GM23248 (cell line): ENCODE measurements around the gene ZMIZ1. TPM values are rescaled to one million over a fixed set of nuclear protein-coding genes. Genes with fewer than 3 reads are reported as not detected.

ENCODE experiments used
- DNase-seq: peaks from one replicate; pipeline ENCODE4 v3.0.0-alpha.2; 2015
- H2AFZ ChIP-seq: fragments of 200-600 bp; sonication (generic); 2 replicates; pipeline ENCODE4 v1.6.1; 2016; ENCODE audit warnings: antibody characterized with exemption
- H3F3A ChIP-seq: fragments of 200-600 bp; sonication (generic); 2 replicates; pipeline ENCODE4 v1.6.1; 2016; ENCODE audit warnings: mild to moderate bottlenecking, antibody characterized with exemption, mixed run types; ENCODE audit not compliant: insufficient read depth
- H3K27ac ChIP-seq: fragments of 200-600 bp; sonication (generic); 2 replicates; pipeline ENCODE4 v1.5.1; 2016; ENCODE audit warnings: mild to moderate bottlenecking
- H3K27me3 ChIP-seq: fragments of 200-600 bp; sonication (generic); replicated peaks from 2 replicates; pipeline ENCODE4 v1.6.1; 2016; ENCODE audit warnings: mild to moderate bottlenecking; ENCODE audit not compliant: insufficient read depth
- H3K36me3 ChIP-seq: fragments of 200-600 bp; sonication (generic); 2 replicates; pipeline ENCODE4 v1.6.1; 2016; ENCODE audit warnings: low read depth, mild to moderate bottlenecking
- H3K4me1 ChIP-seq: fragments of 200-600 bp; sonication (generic); 2 replicates; pipeline ENCODE4 v1.6.1; 2016; ENCODE audit warnings: mild to moderate bottlenecking; ENCODE audit not compliant: insufficient read depth
- H3K4me2 ChIP-seq: fragments of 200-600 bp; sonication (generic); one replicate; pipeline ENCODE4 v1.6.1; 2016; ENCODE audit warnings: mild to moderate bottlenecking; ENCODE audit not compliant: unreplicated experiment
- H3K4me3 ChIP-seq: fragments of 200-600 bp; sonication (generic); 2 replicates; pipeline ENCODE4 v1.5.1; 2016; ENCODE audit warnings: mild to moderate bottlenecking
- H3K79me2 ChIP-seq: fragments of 200-600 bp; sonication (generic); 2 replicates; pipeline ENCODE4 v1.6.1; 2016; ENCODE audit warnings: mild to moderate bottlenecking; ENCODE audit not compliant: insufficient read depth
- H3K9ac ChIP-seq: fragments of 200-600 bp; sonication (generic); 2 replicates; pipeline ENCODE4 v1.6.1; 2016; ENCODE audit warnings: mild to moderate bottlenecking
- H3K9me2 ChIP-seq: fragments of 200-600 bp; sonication (generic); 2 replicates; pipeline ENCODE4 v1.6.1; 2016; ENCODE audit warnings: mixed run types, mild to moderate bottlenecking, moderate library complexity; ENCODE audit not compliant: insufficient read depth
- H3K9me3 ChIP-seq: fragments of 200-600 bp; sonication (generic); one replicate; pipeline ENCODE4 v1.6.1; 2017; ENCODE audit warnings: low read depth
- H4K20me1 ChIP-seq: fragments of 200-600 bp; sonication (generic); 2 replicates; pipeline ENCODE4 v1.6.0; 2016; ENCODE audit not compliant: insufficient read depth
- EZH2 ChIP-seq: fragments of 200-600 bp; sonication (generic); IDR thresholded peaks from 2 replicates; pipeline ENCODE4 v1.6.1; 2018; ENCODE audit warnings: antibody characterized with exemption, mild to moderate bottlenecking; ENCODE audit not compliant: insufficient read depth, poor library complexity, severe bottlenecking
- EZH2phosphoT487 ChIP-seq: fragments of 200-600 bp; sonication (generic); IDR thresholded peaks from 2 replicates; pipeline ENCODE4 v1.6.1; 2018; ENCODE audit warnings: antibody characterized with exemption, moderate library complexity, mild to moderate bottlenecking, low read depth; ENCODE audit not compliant: insufficient read depth
- WGBS, 2 experiments: methylation state at CpG; one replicate each; pipeline ENCODE4 v1.1.6; 2015 to 2017; ENCODE audit warnings: low lambda C conversion rate in 2 of 2, low coverage in 1 of 2; ENCODE audit errors: missing lambda C conversion rate in 2 of 2; 5-methylcytosine and 5-hydroxymethylcytosine counted together
- in situ Hi-C: fragments of 300-500 bp; cut with MboI; formaldehyde crosslinking; loops from 2 replicates; pipeline ENCODE4 v1.15.0; 2020
- polyA plus RNA-seq: library from polyadenylated mRNA; unstranded; fragments of >200 nt; fragmentation: Nextera tagmentation; extraction: Ambion mirVana; gene quantifications from 2 replicates; pipeline ENCODE4 v1.2.1, GENCODE V29; 2016
- total RNA-seq: library from RNA; depleted of rRNA; stranded (reverse); fragments of >200 nt; shearing (Covaris generic); gene quantifications from 2 replicates; pipeline ENCODE4 v1.2.3, GENCODE V29; 2014

Gene ZMIZ1
- total and polyA plus RNA-seq, 2 experiments from 2014 or later, result 21.9 to 28.4 TPM

DNA sequence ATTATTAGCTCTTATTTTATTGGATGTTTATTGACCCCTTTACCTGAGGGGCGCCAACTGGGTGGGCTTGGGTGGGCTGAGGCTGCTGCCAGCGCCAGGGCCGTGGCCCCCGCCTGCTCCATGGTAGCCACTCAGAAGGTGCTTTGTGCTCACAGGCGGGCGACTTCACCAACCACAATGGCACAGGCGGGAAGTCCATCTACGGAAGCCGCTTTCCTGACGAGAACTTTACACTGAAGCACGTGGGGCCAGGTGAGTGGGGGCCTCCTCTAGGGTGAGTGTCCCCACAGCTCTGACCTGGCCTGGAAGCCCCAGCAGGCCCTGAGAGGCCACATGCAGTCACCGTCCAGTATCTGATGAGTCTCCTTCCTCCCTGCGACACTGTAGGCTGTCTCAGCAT, 282.6 kb downstream of the ZMIZ1 start:
- H2AFZ ChIP-seq, result no peak overlapping the region
- no peak overlapping the region for H3K4me3 ChIP-seq
- no peaks in the 10 kb centered on the region for H3K27me3 ChIP-seq
- H3K9ac ChIP-seq, result no peak overlapping the region
- H3K79me2 ChIP-seq, result peaks cover 53% of the 10 kb centered on the region
- TF ChIP-seq EZH2phosphoT487, result no peak
- no peak for TF ChIP-seq EZH2
- no peak for DNase-seq
- H3K36me3 ChIP-seq, result peaks cover 58% of the 10 kb centered on the region
- H3K4me2 ChIP-seq, result no peak overlapping the region
- in situ Hi-C loops, result no loop called here
- no peak overlapping the region for H3K27ac ChIP-seq
- peaks cover 15% of the 10 kb centered on the region for H3K4me1 ChIP-seq
- H3K9me2 ChIP-seq, result no peaks in the 10 kb centered on the region
- no peaks in the 10 kb centered on the region for H4K20me1 ChIP-seq
- 98 to 100% methylated on average over 7 to 13 of the region's 13 CpGs for WGBS, 2 experiments
- H3K9me3 ChIP-seq, result no peaks in the 10 kb centered on the region
- peaks cover 34% of the 10 kb centered on the region for H3F3A ChIP-seq

GRCh38 chr10:79352035-79352877, 283.5 kb downstream of the ZMIZ1 start:
- Histone ChIP-seq H3K9ac (no peak overlapping the region), H3K36me3 (peaks cover 58% of the 10 kb centered on the region)
- in situ Hi-C loops, result no loop called here

DNA sequence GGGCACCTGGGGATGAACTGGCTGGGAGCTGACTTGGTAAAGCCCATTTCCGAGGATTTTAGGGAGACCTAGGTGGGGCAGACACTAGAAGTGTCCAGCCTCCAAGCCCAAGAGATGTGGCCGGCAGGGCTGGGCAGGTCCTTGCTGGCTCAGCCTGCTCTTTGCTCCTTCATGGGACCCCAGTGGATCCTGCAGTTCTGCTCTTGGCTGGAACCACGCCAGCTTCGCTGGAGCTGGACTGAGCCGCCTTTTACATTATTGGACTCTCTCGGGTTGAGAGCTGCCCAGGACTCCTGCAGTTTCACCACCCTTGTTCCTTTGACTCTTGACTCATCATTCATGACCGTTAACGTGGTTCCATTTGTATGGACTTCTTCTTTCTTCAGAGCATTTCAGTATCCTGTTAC, 284.2 kb downstream of the ZMIZ1 start:
- 87 to 95% methylated on average over 8 of the region's 8 CpGs for WGBS, 2 experiments
- no peak for DNase-seq
- in situ Hi-C loops, result no loop called here

More at GRCh38 chr10:79352035-79352877, 283.5 kb downstream of the ZMIZ1 start:
- Histone ChIP-seq H3K4me1 (peaks cover 11% of the 10 kb centered on the region), H3K9me3 (no peaks in the 10 kb centered on the region), H3K4me2 (no peak overlapping the region), H4K20me1 (no peaks in the 10 kb centered on the region), H3K27ac (no peak overlapping the region), H3F3A (peaks cover 34% of the 10 kb centered on the region), H3K79me2 (peaks cover 53% of the 10 kb centered on the region), H3K27me3 (no peaks in the 10 kb centered on the region), H3K9me2 (no peaks in the 10 kb centered on the region), H2AFZ (no peak overlapping the region), H3K4me3 (no peak overlapping the region)
- TF ChIP-seq EZH2 (no peak), EZH2phosphoT487 (no peak)
- WGBS, 2 experiments, result 84 to 87% methylated on average over 11 of the region's 11 CpGs
- no peak for DNase-seq

GRCh38 chr10:79353726-79354125, 285.0 kb downstream of the ZMIZ1 start:
- Histone ChIP-seq H3K4me1 (peaks cover 7% of the 10 kb centered on the region), H3K79me2 (peaks cover 39% of the 10 kb centered on the region), H2AFZ (no peak overlapping the region), H3K36me3 (peaks cover 58% of the 10 kb centered on the region), H3K9me3 (no peaks in the 10 kb centered on the region), H3K9me2 (no peaks in the 10 kb centered on the region), H3K4me3 (no peak overlapping the region), H3F3A (peaks cover 34% of the 10 kb centered on the region), H3K4me2 (no peak overlapping the region), H3K9ac (no peak overlapping the region), H3K27ac (no peak overlapping the region), H4K20me1 (no peaks in the 10 kb centered on the region), H3K27me3 (no peaks in the 10 kb centered on the region)
- WGBS, 2 experiments, result 92 to 95% methylated on average over 11 of the region's 11 CpGs
- no peak for DNase-seq
- TF ChIP-seq EZH2 (no peak), EZH2phosphoT487 (no peak)
- in situ Hi-C loops, result no loop called here

More for the DNA sequence above, 284.2 kb downstream of the ZMIZ1 start:
- Histone ChIP-seq H3K36me3 (peaks cover 58% of the 10 kb centered on the region), H3K79me2 (peaks cover 47% of the 10 kb centered on the region), H3K9me2 (no peaks in the 10 kb centered on the region), H4K20me1 (no peaks in the 10 kb centered on the region), H3K9ac (no peak overlapping the region), H3K9me3 (no peaks in the 10 kb centered on the region), H2AFZ (no peak overlapping the region), H3K4me2 (no peak overlapping the region), H3K27ac (no peak overlapping the region), H3K4me1 (peaks cover 11% of the 10 kb centered on the region), H3F3A (peaks cover 34% of the 10 kb centered on the region), H3K27me3 (no peaks in the 10 kb centered on the region), H3K4me3 (no peak overlapping the region)
- no peak for TF ChIP-seq EZH2phosphoT487
- TF ChIP-seq EZH2, result no peak
